A673 (cell line): ENCODE measurements around the gene TSR1. TPM values are rescaled to one million over a fixed set of nuclear protein-coding genes. Genes with fewer than 3 reads are reported as not detected.

Source experiments
- BruUV-seq: library from RNA; stranded (reverse); fragments of 400-500 nt; replicated peaks from 2 replicates; lab custom pipeline; 2021; lab: Mats Ljungman, UMichigan
- CTCF ChIA-PET: fragments of 300-600 bp; sonication (Branson Sonifier 250); formaldehyde crosslinking; loops from one replicate; lab custom pipeline; 2022; ENCODE audit warnings: antibody characterized with exemption; lab: Charles Lee
- POLR2A ChIA-PET: fragments of 300-600 bp; sonication (Branson Sonifier 250); formaldehyde crosslinking; loops from one replicate; lab custom pipeline; 2022; ENCODE audit warnings: antibody characterized with exemption; ENCODE audit not compliant: low non-redundant PET; lab: Charles Lee
- DNase-seq: peaks from one replicate; pipeline ENCODE4 v3.0.0-alpha.2; 2015; ENCODE audit warnings: low spot score
- H3K27ac ChIP-seq: fragments of 200-600 bp; sonication (generic); 2 replicates; pipeline ENCODE4 v1.5.1; 2016; ENCODE audit warnings: mixed run types, low read depth, mild to moderate bottlenecking, mixed read lengths, antibody characterized with exemption, low read length; ENCODE audit not compliant: poor library complexity, severe bottlenecking
- H3K27me3 ChIP-seq: fragments of 200-600 bp; sonication (generic); replicated peaks from 2 replicates; pipeline ENCODE4 v1.6.1; 2017; ENCODE audit warnings: mixed run types, low read depth, mild to moderate bottlenecking, mixed read lengths, antibody characterized with exemption, low read length; ENCODE audit not compliant: insufficient read depth, poor library complexity
- H3K36me3 ChIP-seq: fragments of 200-600 bp; sonication (generic); 2 replicates; pipeline ENCODE4 v1.6.1; 2016; ENCODE audit warnings: mixed run types, mild to moderate bottlenecking, mixed read lengths, antibody characterized with exemption, low read length; ENCODE audit not compliant: insufficient read depth, poor library complexity, severe bottlenecking
- H3K4me1 ChIP-seq: fragments of 200-600 bp; sonication (generic); 2 replicates; pipeline ENCODE4 v1.6.1; 2017; ENCODE audit warnings: mixed run types, mild to moderate bottlenecking, mixed read lengths, antibody characterized with exemption, low read length; ENCODE audit not compliant: insufficient read depth, poor library complexity, severe bottlenecking
- H3K4me3 ChIP-seq: fragments of 200-600 bp; sonication (generic); 2 replicates; pipeline ENCODE4 v1.5.1; 2016; ENCODE audit warnings: low read depth, mixed run types, mild to moderate bottlenecking, mixed read lengths, low read length; ENCODE audit not compliant: poor library complexity, severe bottlenecking
- H3K9me3 ChIP-seq: fragments of 200-600 bp; sonication (generic); 2 replicates; pipeline ENCODE4 v1.6.1; 2016; ENCODE audit warnings: mixed run types, low read depth, mild to moderate bottlenecking, mixed read lengths, antibody characterized with exemption, low read length; ENCODE audit not compliant: poor library complexity, severe bottlenecking
- CTCF ChIP-seq: fragments of 300-800, 200-600 bp; sonication (generic); conservative IDR thresholded peaks from 2 replicates; pipeline ENCODE4 v1.5.1; 2017; ENCODE audit warnings: low read depth, mild to moderate bottlenecking, antibody characterized with exemption, low read length, moderate library complexity, mixed read lengths
- EZH2 ChIP-seq: fragments of 200-600 bp; sonication (generic); IDR thresholded peaks from 2 replicates; pipeline ENCODE4 v1.6.1; 2017; ENCODE audit warnings: borderline replicate concordance, low read depth, mild to moderate bottlenecking, mixed read lengths, antibody characterized with exemption, low read length; ENCODE audit not compliant: poor library complexity, severe bottlenecking
- intact Hi-C: fragments of 100-400 bp; cut with micrococcal nuclease; formaldehyde crosslinking; loops from one replicate; pipeline ENCODE4 v1.10.0; 2022; ENCODE audit not compliant: unreplicated experiment
- total RNA-seq: library from RNA; stranded (reverse); gene quantifications from 2 replicates; pipeline ENCODE4 v1.2.3, GENCODE V29; 2021

The TSR1 gene
- total RNA-seq, 1 experiment from 2014 or later: 91.0 TPM

DNA sequence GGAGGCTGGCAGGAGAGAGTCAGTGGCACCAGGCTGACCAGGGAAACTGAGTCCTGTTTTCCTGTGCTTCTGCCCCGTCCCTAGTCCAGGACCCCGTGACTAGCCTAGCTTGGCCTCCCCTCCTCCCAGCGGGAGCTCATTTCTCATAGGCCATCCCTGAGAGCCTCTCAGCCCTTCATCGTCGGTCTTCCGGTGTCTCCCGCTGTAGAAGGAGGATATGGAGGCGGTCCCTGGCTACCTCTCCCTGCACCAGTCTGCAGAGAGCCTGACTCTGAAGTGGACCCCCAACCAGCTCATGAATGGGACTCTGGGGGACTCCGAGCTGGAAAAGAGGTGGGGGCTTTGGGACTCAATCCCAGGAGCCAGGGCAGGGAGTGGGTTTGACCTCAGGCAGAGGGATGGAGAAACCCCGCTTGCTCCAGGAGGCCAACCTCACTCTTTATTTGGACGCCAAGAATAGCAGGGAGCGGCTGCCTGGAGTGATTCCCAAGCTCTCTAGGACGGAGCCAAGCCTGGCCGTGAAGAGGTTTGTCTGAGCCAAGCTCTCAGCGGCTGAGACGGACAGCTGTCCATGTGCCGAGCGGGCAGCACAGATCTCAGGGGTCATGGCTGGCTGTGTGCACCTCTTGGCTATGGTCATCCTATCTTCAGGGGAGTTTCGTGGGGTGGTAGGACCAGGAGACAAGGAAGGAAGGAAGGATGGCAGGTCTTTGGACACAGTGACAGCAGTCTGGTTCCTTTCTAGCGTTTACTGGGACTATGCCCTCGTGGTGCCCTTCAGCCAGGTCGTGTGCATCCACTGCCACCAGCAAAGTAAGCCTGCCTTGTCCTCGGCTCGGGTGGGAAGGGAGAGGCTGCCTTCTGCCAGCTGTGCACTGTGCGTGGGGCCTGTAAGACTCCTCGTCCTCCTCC is 27.9 kb upstream of the TSR1 start:
- POLR2A ChIA-PET: no interaction called here

GRCh38 chr17:2363318-2363717 is 27.1 kb upstream of the TSR1 start:
- Histone ChIP-seq H3K4me1 (peaks cover 14% of the 10 kb centered on the region), H3K9me3 (no peaks in the 10 kb centered on the region), H3K4me3 (no peak overlapping the region), H3K36me3 (peaks cover 4% of the 10 kb centered on the region), H3K27ac (no peak overlapping the region), H3K27me3 (no peaks in the 10 kb centered on the region)
- no peak for DNase-seq
- intact Hi-C loops: no loop called here
- ChIA-PET POLR2A (no interaction called here), CTCF (no interaction called here)
- BruUV-seq: no TSS peak
- TF ChIP-seq EZH2 (no peak), CTCF (no peak)

More for the DNA sequence above, 27.9 kb upstream of the TSR1 start:
- TF ChIP-seq CTCF (no peak), EZH2 (no peak)
- no peaks in the 10 kb centered on the region for H3K9me3 ChIP-seq
- intact Hi-C loops: no loop called here
- CTCF ChIA-PET: no interaction called here
- DNase-seq: no peak
- no peak overlapping the region for H3K4me3 ChIP-seq
- no peaks in the 10 kb centered on the region for H3K27me3 ChIP-seq
- H3K4me1 ChIP-seq: peaks cover 10% of the 10 kb centered on the region
- H3K27ac ChIP-seq: no peak overlapping the region
- H3K36me3 ChIP-seq: peaks cover 4% of the 10 kb centered on the region
- no TSS peak for BruUV-seq

DNA sequence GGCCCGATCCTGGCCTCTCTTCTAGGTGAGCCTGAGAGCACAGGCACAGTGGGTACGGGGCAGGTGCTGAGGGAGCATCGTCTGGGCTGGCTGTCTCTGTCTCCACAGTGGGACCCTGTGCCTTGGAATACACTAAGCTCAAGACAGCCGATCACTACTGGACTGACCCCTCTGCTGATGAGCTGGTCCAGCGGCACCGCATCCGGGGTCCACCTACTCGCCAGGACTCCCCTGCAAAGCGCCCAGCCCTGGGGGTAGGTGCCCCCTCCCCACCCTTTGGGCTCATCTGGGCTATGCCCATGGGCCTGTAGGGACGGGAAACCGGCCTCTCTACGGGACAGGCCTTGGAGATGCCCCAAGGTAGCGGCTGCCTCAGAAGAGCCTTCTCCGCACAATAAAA is 26.6 kb upstream of the TSR1 start:
- Histone ChIP-seq H3K27me3 (no peaks in the 10 kb centered on the region), H3K27ac (no peak overlapping the region), H3K4me3 (no peak overlapping the region), H3K9me3 (no peaks in the 10 kb centered on the region), H3K36me3 (peaks cover 4% of the 10 kb centered on the region), H3K4me1 (peaks cover 14% of the 10 kb centered on the region)
- DNase-seq: no peak
- ChIA-PET CTCF (no interaction called here), POLR2A (no interaction called here)
- intact Hi-C loops: no loop called here
- TF ChIP-seq EZH2 (no peak), CTCF (no peak)
- no TSS peak for BruUV-seq
